PFSK-1 (cell line): Measurements from ENCODE around the gene B4GALNT4.

ENCODE experiments used
- POLR2AphosphoS5 ChIP-seq: IDR thresholded peaks from 2 replicates; pipeline ENCODE4 v1.6.1; 2012; ENCODE audit warnings: low read depth, mild to moderate bottlenecking, control low read depth, low read length, moderate library complexity
- REST ChIP-seq, 2 experiments: IDR thresholded peaks; 2 replicates each; pipeline versions ENCODE4 v1.6.1 to v1.8.0; 2011 to 2012; ENCODE audit warnings: low read depth in 2 of 2, low read length in 2 of 2, control low read depth in 1 of 2, inconsistent platforms in 1 of 2, mild to moderate bottlenecking in 1 of 2, moderate library complexity in 1 of 2; ENCODE audit not compliant: insufficient read depth in 1 of 2
- SIN3A ChIP-seq: IDR thresholded peaks from 2 replicates; pipeline ENCODE4 v1.6.1; 2012; ENCODE audit warnings: mild to moderate bottlenecking, low read length, moderate library complexity, borderline replicate concordance; ENCODE audit not compliant: insufficient read depth
- TAF1 ChIP-seq: IDR thresholded peaks from 2 replicates; pipeline ENCODE4 v1.6.1; 2012; ENCODE audit warnings: low read length, control low read depth, borderline replicate concordance; ENCODE audit not compliant: insufficient read depth

GRCh38 chr11:409008-409599, 39.8 kb downstream of the B4GALNT4 start:
- no peak for TF ChIP-seq POLR2AphosphoS5
- TF ChIP-seq TAF1 = no peak
- TF ChIP-seq REST (IDR thresholded peaks at IDR 0.05; ENCODE audit: insufficient read depth in 1 of 2, low read depth in 2 of 2, low read length in 2 of 2) = no peak
- TF ChIP-seq SIN3A = no peak
